ENCODE results near the gene KIRREL2.
A peak's percentile ranks its signal among the peaks of the same experiment; 100 is the strongest.
"Not testable (repeated sequence)": the region's sequence is repeated elsewhere in the genome, so short reads cannot be mapped to it uniquely, and the experiment has no call there.

The KIRREL2 gene

DNA sequence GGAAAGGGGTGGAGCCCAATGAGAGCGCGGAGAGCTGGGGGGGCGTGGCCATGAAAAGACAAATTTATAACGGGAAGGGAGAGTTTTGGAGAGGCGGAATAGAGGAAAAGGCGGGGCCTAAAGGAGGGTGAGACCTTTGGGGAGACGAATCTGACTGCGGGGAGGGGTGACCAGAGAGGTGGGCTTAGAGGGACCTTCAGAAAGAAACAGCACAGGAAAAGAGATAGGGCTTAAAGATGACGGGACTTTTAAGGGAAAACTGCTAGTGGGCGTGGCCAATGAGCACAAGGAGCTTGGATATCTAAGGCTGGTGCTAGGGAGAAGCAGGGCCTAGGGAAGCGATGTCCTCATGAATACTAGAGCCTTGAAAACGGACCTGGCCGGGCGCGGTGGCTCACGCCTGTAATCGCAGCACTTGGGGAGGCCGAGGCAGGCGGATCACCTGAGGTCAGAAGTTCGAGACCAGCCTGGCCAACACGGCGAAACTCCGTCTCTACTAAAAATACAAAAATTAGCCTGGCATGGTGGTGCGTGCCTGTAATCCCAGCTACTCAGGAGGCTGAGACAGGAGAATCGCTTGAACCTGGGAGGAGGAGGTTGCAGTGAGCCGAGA is 13.5 kb downstream of the KIRREL2 start:
- not testable (repeated sequence) for DNase-seq

- no peak for DNase-seq
These were observed 14.1 kb downstream of the KIRREL2 start for GRCh38 chr19:35870798-35871197.

- no peak for DNase-seq
These were observed 14.9 kb downstream of the KIRREL2 start for GRCh38 chr19:35871611-35872010.

DNA sequence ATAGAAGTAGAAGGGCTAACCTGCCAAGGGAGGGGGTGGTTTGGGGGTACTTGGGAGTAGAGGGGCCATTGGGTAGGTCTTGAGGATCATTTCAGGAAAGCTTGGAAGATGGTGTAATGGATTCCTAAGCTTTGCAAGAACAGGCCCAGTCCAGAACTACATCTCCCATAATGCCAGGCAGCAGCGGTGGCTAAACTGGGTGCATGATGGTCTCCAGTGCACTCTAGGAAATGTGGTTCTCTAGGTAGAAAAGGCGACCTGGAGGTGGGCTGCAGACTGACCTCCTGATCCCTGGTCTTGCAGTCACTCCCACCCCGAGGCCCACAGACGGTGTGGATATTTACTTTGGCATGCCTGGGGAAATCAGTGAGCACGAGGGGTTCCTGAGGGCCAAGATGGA is 15.5 kb downstream of the KIRREL2 start:
- DNase-seq, result no peak

GRCh38 chr19:35874392-35874930 is 17.8 kb downstream of the KIRREL2 start:
- DNase-seq, result no peak

GRCh38 chr19:35879068-35879467 is 22.4 kb downstream of the KIRREL2 start:
- DNase-seq, result no peak

GRCh38 chr19:35879770-35880317 is 23.1 kb downstream of the KIRREL2 start:
- peak; percentile 22 to 92 for DNase-seq

DNA sequence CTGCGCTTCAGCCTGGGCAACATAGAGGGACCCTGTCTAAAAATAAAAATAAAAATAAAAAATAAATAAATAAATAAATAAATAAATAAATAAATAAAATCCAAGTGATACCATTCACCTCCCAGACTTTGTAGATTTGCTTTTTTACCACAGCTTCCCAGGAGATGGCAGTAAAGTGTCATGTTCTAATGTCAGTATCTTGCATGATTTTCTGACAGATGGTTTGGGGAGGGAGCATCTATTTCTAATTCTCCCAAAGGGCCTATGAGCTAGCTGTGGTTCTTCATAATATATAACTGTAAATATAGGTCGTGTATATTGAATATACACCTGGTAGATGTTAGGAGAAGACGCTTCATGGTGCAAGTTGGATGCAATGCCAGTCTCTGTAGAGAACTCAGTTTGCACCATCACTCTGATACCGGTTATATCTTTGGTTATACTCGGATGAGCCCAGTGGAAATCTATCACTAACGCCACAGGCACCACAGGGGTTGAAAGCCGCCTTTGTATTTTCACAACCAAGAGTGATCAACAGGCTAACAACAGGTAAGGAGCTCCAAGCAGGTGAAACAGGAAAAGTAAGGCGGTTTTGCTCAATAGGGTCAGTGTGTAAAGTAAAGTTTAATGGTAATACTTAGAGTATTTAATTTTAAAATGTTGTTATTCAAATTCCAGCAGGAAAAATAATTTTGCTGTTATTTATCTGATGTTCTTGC is 25.6 kb downstream of the KIRREL2 start:
- peak; percentile 85 to 88 for DNase-seq

DNA sequence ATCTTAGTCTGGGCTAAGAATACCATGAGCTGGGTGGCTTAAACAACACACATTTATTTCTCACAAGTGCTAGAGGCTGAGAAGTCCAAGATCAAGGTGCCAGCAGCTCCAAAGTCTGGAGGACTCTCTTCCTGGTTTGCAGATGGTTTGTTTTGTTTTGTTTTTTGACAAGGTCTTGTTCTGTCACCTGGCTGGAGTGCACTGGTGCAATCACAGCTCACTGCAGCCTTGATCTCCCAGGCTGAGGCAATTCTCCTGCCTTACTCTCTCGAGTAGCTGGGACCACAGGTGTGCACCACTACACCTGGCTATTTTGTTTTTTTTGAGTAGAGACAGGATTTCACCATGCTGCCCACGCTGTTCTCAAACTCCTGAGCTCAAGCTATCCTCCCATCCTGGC is 27.2 kb downstream of the KIRREL2 start:
- DNase-seq, result no peak

GRCh38 chr19:35885225-35885738 is 28.6 kb downstream of the KIRREL2 start:
- no peak for DNase-seq

GRCh38 chr19:35885904-35886303 is 29.2 kb downstream of the KIRREL2 start:
- no peak for DNase-seq

- no peak for DNase-seq
These were observed 30.5 kb downstream of the KIRREL2 start for GRCh38 chr19:35887197-35887596.

GRCh38 chr19:35888398-35888797 is 31.7 kb downstream of the KIRREL2 start:
- DNase-seq, result no peak

DNA sequence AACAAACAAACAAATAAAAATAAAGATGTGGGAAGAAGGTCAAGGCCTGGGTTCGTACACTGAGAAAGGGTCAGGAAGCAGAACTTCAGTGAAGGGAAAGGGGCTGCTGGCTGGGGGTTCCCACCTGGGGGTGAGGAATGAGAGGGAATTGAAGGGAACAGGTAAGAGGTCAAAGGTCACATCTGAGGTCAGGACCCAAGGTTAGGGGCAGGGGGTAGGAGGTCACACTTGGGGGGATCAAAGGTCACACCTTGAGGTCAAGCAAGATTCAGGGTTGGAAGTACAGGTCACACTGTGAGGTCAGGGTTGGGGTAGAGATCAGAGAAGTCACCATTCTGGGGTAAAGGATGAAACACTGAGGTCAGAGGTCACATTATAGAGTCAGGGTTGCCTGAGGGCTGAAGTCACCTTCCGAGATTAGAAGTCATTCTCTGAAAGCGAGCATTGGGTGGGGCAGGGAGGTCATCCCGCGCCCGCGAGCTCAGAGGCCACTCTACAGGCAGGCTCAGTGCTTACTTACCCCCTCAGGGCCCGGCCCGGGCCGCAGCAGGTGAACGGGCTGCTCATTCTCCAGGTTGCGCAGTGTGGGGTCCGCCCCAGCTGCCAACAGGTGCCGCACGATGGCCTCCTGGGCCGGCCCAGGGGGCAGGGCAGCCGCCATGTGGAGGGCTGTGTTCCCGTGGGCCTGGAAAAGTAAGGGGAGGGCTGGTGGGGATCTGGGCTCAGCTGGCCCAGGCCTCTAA is 32.8 kb downstream of the KIRREL2 start:
- no peak for DNase-seq

- no peak for DNase-seq
These were observed 33.5 kb downstream of the KIRREL2 start for GRCh38 chr19:35890113-35890650.

- DNase-seq, result not testable (repeated sequence)
These were observed 35.1 kb downstream of the KIRREL2 start for GRCh38 chr19:35891819-35892218.

GRCh38 chr19:35894342-35894741 is 37.6 kb downstream of the KIRREL2 start:
- no peak for DNase-seq

DNA sequence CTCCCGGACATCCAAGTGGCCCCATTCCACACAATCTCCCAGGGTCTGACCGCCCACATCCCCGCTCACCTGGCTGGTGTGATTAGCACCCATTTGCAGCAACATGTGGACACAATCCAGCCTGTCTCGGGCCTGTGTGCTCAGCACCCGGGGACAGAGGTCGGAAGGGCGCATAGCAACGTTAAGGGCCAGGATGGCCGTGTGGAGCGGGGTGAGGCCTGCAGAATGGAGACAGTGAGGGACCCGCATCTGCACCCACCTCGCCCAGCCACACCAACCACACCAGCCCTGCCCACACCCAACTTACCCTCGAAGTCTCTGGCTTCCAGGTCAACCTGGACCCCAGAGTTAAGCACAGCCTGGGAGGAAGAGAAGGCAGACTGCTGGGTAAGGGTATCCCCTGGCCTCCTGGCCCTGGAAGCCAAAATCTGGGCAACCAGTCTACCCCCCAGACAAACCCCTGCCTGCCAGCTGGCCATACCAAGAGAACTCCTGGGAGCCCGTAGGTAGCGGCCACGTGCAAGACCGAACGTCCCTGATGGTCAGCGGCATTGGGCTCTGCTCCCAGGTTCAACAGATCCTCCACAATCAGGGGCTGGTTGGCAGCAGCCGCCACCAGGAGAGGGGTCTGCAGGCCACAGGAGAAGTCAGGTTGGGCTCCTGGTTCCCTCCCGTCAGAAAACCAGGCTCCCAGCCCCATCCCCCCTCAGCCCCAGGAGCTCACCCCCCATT is 39.4 kb downstream of the KIRREL2 start:
- no peak for DNase-seq

- DNase-seq, result no peak
These were observed 39.9 kb downstream of the KIRREL2 start for GRCh38 chr19:35896643-35897040.

DNA sequence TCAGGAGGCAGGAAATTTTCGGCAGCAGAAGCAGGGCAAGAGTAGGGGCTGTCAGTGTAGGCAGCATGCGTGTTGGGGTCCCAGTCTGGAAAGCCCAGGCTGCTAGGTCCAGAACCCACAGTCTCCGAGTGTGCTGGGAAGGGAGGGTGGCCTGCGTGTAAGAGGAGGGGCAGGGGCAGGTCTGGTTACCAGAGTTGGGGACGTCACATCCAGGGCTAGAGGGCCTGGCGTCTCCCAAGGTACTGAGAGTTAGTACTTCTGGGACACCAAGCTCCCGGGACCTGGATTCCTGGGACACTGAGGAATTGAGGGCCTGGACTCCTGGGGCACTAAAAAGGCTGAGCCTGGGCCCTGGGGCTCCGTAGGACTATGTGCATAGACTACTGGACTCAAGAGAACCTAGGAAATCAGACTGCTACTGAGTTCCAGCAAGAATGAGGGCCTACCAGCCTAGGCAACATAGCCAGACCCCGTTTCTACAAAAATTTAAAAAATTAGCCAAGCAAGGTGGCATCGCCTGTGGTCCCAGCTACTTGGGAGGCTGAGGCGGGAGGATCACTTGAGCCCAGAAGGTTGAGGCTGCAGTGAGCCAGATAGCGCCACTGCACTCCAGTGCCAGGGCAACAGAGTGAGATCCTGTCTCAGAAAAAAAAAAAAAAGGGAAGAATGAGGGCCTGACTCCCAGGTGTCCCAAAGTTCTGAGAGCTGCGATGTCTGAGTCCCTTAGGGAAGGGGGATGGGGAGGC is 41.2 kb downstream of the KIRREL2 start:
- DNase-seq, result no peak

DNA sequence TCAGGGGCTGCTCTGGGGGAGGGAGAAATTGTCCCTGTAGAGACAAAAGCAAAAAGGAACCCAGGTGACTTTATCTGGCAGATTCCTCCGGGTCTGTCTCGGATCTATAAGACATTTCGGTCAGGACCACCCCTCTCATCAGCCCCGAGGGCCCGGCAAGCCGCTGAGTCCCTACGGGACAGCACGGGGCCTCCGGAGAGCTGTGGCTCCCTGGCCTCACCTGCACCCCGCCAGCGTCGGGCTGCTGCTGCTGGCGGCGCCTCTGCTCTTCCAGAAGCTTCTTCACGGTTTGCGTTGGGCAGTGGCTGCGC is 41.7 kb downstream of the KIRREL2 start:
- DNase-seq, result peak in 1 of 2 experiments; percentile 52

Data from NCI-H526 (cell line).